HG03575 (cell line): ENCODE results near the gene GMDS.

Experiments
- ATAC-seq: cut with Tn5 transposase; IDR thresholded peaks from one replicate; pipeline ENCODE4 v1.9.1; 2021; ENCODE audit not compliant: unreplicated experiment, insufficient number of reproducible peaks, low FRiP score; ENCODE audit errors: extremely low read depth

Gene GMDS

GRCh38 chr6:1581120-1581991, 664.0 kb downstream of the GMDS start:
- no peak for ATAC-seq

DNA sequence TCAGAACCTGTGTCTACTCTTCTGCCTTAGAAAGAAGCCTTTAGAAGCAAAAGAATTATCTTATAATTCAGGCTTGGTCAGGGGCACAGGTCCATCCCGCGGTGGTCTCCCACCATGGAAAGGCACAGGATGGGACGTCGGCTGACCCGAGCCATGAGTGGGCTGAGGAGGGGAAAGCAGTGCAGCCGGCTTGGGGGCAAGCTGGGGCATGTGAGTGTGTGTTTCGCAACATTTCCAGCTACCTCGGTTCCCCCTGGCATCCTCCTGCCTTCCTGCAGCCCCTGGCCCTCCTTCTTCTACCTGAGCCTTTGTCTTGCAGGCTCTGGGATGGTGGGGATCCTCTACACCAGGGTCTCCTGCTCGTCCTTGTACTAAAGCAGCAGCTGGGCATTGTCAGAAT, 664.8 kb downstream of the GMDS start:
- no peak for ATAC-seq

GRCh38 chr6:1580109-1580508, 665.3 kb downstream of the GMDS start:
- no peak for ATAC-seq

DNA sequence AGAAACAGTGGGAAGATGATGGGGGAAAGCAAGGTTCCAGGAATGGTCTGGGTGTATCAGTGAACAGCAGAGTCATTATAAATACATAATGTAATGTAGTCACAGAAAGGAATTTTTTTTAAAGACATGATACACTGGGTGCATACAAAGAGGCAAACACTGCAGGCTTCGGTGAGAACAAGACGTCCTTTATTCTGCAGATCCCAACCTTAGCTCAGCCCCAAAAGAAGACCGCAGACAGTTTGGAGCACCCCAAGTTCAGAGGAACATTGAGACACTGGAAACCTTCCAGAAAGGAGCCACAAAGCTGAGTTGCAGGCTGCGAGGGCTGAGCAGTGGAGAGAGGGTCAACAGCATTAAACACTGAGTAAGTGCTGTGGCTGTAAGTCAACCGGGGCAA, 666.3 kb downstream of the GMDS start:
- no peak for ATAC-seq

DNA sequence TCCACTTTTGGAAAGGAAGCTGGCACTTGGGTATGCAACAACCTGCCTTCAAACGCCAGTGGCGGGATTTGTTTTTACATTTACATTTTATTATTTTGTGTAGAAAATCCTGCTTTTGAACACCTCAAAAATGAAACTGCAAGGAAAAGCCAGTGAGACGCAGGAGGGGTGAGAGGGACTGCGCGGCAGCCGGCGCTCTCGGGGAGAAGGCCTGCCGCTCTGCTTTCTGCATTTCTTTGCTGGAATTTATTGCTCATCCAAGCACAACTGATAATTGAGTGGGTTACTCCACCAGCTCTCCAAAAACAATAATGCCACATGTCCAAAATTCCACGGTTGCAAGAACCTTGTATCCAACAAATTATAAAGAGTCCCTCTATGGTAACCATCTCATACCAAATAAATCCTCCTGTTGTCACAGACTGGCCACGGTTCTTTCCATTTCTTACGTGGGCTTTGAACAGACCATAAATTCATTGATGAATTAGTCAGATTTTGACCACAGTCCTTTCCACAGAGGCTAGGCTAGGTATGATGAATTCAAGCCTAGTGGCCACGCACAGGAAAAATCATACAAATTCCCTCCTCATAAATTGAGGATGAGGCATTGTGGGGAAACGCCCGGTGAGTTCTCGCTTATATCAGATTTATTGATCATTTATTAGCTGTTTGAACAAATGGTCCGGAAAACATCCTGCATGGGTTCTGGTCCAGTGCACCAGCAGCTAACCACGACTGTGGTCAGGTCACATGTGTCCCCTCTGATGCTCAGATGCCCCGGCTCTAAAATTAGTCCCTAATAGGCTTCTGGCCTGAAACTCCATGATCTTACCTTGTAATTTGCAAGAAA, 667.3 kb downstream of the GMDS start:
- ATAC-seq, result no peak

DNA sequence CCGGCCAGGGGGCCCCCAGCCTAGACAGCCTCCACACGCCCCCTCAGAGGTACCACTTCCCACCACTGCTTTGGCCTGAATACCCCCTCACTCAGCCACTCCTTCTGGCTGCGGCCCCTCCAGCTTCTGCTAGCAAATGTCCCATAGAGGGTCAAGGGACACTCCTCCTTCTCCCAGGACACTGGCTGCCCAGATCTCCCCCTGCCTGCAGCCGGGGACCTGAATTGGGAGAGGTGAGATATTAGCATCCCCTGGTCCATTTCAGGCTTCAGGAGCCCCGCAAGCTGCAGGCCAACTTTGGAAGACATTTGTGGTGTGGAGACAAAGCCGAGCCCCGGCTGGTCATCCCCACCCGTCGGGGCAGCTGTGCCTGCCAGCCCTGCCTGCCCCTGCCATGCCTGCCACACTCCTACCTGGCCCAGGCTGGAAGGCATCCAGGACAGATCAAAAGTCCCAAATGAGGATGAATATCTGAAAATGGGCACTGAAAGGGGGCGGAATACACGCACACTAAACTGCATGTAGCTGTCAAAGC, 668.2 kb downstream of the GMDS start:
- no peak for ATAC-seq

DNA sequence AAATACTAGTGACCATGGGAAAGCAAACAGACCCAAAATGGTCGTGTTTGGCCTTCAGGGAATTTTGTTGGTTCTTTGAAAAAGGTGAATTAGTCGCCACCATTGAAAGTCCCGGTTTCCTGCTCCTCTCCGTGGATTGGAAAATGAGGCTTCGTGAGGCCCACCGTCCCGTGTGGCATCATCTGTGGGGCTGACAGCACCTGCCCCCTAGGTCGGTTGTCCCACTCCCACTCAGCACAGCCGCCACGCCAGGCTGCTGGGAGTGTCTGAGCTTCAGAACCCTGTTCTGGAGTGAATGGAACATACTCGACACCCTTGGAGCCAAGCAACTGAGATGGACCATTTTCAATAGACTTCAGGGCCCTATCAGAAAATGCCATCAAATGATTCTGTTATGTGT, 668.7 kb downstream of the GMDS start:
- ATAC-seq, result no peak

GRCh38 chr6:1576166-1576565, 669.2 kb downstream of the GMDS start:
- ATAC-seq, result no peak

DNA sequence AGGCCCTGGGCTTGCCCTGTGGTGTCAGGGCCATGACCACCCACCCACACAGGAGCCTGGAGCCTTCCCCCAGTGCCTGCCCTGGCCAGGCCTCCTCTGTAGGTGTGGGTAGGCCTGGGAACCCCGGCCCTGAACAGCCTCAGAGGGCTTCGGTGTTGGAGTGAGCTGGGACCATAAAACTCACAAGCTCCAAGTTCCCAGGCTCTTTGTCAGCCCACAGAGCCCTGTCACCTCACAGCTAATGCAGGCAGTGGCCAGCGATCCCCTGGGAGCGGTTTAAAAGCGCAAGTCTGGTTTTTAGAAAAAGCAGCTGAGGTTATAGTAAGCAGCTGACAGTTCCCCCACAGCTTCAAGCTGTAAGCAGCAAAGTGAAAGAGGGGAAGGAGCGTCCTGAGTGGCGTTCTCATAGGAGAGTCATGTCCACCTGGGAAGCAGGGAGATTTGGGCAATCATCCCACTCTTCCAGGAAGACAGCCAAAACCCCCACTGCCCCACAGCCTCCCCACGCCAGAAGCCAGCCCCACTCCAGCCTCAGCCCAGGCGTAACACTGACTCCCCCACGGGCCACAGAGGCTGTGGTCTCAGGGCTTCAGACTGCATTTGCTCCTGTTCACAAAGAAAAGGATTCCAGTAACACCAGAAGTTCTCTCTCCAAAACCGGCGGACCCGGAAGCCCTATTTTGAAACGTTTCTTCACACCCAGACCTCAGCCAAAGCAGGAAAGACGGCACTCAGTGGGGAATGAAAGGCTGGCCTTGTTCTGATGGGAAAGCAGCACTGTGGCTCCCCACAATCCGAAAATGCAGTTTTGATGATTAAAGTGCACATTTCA, 670.0 kb downstream of the GMDS start:
- ATAC-seq, result no peak

DNA sequence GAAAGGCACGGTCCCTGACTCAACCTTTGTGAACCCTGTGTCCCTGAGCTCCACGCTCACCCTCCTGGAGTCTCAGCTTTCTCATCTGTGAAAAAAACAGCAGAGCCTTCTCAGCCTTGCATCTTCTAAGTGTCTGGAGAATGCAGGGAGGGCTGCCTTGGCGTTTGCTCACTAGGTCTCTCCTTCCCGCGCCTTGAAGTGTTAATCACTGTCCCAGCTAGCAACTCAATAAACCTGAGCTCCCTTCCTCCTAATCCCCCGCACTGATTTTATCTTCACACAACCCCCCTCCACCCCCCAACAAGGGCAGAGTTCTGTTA, 670.6 kb downstream of the GMDS start:
- ATAC-seq, result no peak

DNA sequence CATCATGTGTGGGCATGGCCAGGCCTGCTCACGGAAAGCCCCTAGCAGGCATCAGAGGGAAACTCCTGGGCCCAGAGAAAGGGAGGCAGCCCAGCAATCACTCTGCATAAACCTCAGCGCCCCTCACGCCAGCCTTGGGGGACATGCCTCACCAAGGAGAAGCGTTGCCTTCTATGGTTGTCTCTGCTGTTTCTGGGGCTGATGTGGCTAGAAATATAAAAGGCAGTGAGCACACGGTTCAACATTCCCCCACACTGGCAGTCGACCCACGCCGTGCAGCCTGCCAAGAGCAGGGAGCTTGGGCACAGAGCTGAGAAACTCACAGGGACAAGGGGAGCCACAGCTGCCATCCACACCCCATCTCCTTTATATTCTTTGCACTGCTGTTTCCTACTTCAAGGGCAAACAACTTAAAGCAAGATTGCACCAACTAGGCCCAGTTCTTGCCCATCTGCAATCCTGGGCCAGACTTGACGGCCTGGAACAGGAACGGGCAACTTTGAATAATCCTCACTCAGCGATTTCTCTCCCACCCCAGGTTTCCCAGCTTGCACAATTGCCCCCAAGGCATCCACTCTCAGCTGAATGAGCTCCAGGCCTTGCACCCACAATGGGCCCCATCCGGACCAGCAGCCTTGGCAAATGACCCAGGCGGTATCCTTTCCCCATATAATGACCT, 671.2 kb downstream of the GMDS start:
- ATAC-seq, result no peak
